ENCODE data around the gene CAMTA1. TPM values are rescaled to one million over a fixed set of nuclear protein-coding genes. Genes with fewer than 3 reads are reported as not detected.

Gene CAMTA1
- total RNA-seq, 1 donor: 19.9 TPM

- DNase-seq (ENCODE audit: low read depth in 2 of 3, low spot score in 2 of 3): no peak
Observed at GRCh38 chr1:7171574-7171973, 386.3 kb downstream of the CAMTA1 start.

GRCh38 chr1:7172804-7173203 lies 387.6 kb downstream of the CAMTA1 start:
- DNase-seq (ENCODE audit: low read depth in 2 of 3, low spot score in 2 of 3): no peak

GRCh38 chr1:7174561-7174960 lies 389.3 kb downstream of the CAMTA1 start:
- DNase-seq (ENCODE audit: low read depth in 2 of 3, low spot score in 2 of 3): no peak

GRCh38 chr1:7174980-7175906 lies 390.0 kb downstream of the CAMTA1 start:
- DNase-seq (ENCODE audit: low read depth in 2 of 3, low spot score in 2 of 3): no peak

- DNase-seq (ENCODE audit: low read depth in 2 of 3, low spot score in 2 of 3): no peak
Observed at GRCh38 chr1:7177021-7177420, 391.8 kb downstream of the CAMTA1 start.

- no peak for DNase-seq (ENCODE audit: low read depth in 2 of 3, low spot score in 2 of 3)
Observed at GRCh38 chr1:7177438-7178146, 392.3 kb downstream of the CAMTA1 start.

GRCh38 chr1:7178336-7178735 lies 393.1 kb downstream of the CAMTA1 start:
- no peak for DNase-seq (ENCODE audit: low read depth in 2 of 3, low spot score in 2 of 3)

- DNase-seq (ENCODE audit: low read depth in 2 of 3, low spot score in 2 of 3): no peak
Observed at GRCh38 chr1:7178741-7179140, 393.5 kb downstream of the CAMTA1 start.

GRCh38 chr1:7185721-7186120 lies 400.5 kb downstream of the CAMTA1 start:
- DNase-seq (ENCODE audit: low read depth in 2 of 3, low spot score in 2 of 3): no peak

GRCh38 chr1:7186382-7187111 lies 401.3 kb downstream of the CAMTA1 start:
- peak in 1 of 3 donors; percentile 20 for DNase-seq (ENCODE audit: low read depth in 2 of 3, low spot score in 2 of 3)

- no peak for DNase-seq (ENCODE audit: low read depth in 2 of 3, low spot score in 2 of 3)
Observed at GRCh38 chr1:7187112-7187493, 401.8 kb downstream of the CAMTA1 start.

GRCh38 chr1:7190261-7190660 lies 405.0 kb downstream of the CAMTA1 start:
- DNase-seq (ENCODE audit: low read depth in 2 of 3, low spot score in 2 of 3): no peak

- no peak for DNase-seq (ENCODE audit: low read depth in 2 of 3, low spot score in 2 of 3)
Observed at GRCh38 chr1:7192453-7192852, 407.2 kb downstream of the CAMTA1 start.

- DNase-seq (ENCODE audit: low read depth in 2 of 3, low spot score in 2 of 3): peak in 2 of 3 donors; percentile 18 to 75
Observed at GRCh38 chr1:7196036-7196911, 411.0 kb downstream of the CAMTA1 start.

GRCh38 chr1:7198664-7199063 lies 413.4 kb downstream of the CAMTA1 start:
- no peak for DNase-seq (ENCODE audit: low read depth in 2 of 3, low spot score in 2 of 3)

GRCh38 chr1:7199077-7199779 lies 414.0 kb downstream of the CAMTA1 start:
- DNase-seq (ENCODE audit: low read depth in 2 of 3, low spot score in 2 of 3): no peak

- peak in 2 of 3 donors; percentile 72 to 89 for DNase-seq (ENCODE audit: low read depth in 2 of 3, low spot score in 2 of 3)
Observed at GRCh38 chr1:7207875-7208646, 422.8 kb downstream of the CAMTA1 start.

- no peak for DNase-seq (ENCODE audit: low read depth in 2 of 3, low spot score in 2 of 3)
Observed at GRCh38 chr1:7208647-7209180, 423.5 kb downstream of the CAMTA1 start.

- DNase-seq (ENCODE audit: low read depth in 2 of 3, low spot score in 2 of 3): no peak
Observed at GRCh38 chr1:7209336-7209735, 424.1 kb downstream of the CAMTA1 start.
